NCI-H1092 (cell line): ENCODE results near the gene PRKD2.

Experiments
- DNase-seq: peaks from one replicate; lab custom pipeline; 2025; lab: John Stamatoyannopoulos, UW

The PRKD2 gene

GRCh38 chr19:46660551-46661019, 56.3 kb downstream of the PRKD2 start:
- DNase-seq = no peak

- no peak for DNase-seq
Observed at GRCh38 chr19:46660008-46660517, 56.9 kb downstream of the PRKD2 start.

GRCh38 chr19:46659151-46660007, 57.5 kb downstream of the PRKD2 start:
- no peak for DNase-seq

GRCh38 chr19:46656541-46656940, 60.4 kb downstream of the PRKD2 start:
- DNase-seq = no peak

GRCh38 chr19:46654621-46655152, 62.2 kb downstream of the PRKD2 start:
- DNase-seq = no peak

- no peak for DNase-seq
Observed at GRCh38 chr19:46650445-46650844, 66.5 kb downstream of the PRKD2 start.

- no peak for DNase-seq
Observed at GRCh38 chr19:46648961-46649960, 67.7 kb downstream of the PRKD2 start.

GRCh38 chr19:46648060-46648960, 68.6 kb downstream of the PRKD2 start:
- no peak for DNase-seq

GRCh38 chr19:46646402-46646801, 70.5 kb downstream of the PRKD2 start:
- DNase-seq = no peak

- no peak for DNase-seq
Observed at GRCh38 chr19:46644720-46645119, 72.2 kb downstream of the PRKD2 start.

GRCh38 chr19:46640656-46641055, 76.3 kb downstream of the PRKD2 start:
- DNase-seq = no peak

GRCh38 chr19:46639358-46640182, 77.3 kb downstream of the PRKD2 start:
- DNase-seq = no peak

GRCh38 chr19:46637224-46637623, 79.7 kb downstream of the PRKD2 start:
- no peak for DNase-seq

GRCh38 chr19:46635920-46636761, 80.8 kb downstream of the PRKD2 start, which contains the start of gene GNG8:
Gene GNG8, minus strand, starts transcription at chr19:46636202. Its CDS starts 1,520 bp downstream, at chr19:46634682.
- DNase-seq = no peak

- DNase-seq = no peak
Observed at GRCh38 chr19:46634656-46635218, 82.2 kb downstream of the PRKD2 start.

- DNase-seq = no peak
Observed at GRCh38 chr19:46634045-46634655, 82.8 kb downstream of the PRKD2 start.

- no peak for DNase-seq
Observed at GRCh38 chr19:46633130-46633529, 83.8 kb downstream of the PRKD2 start.

- no peak for DNase-seq
Observed at GRCh38 chr19:46631481-46631880, 85.4 kb downstream of the PRKD2 start.
